Measurements from ENCODE around the gene NUP35.
"Not testable (repeated sequence)": the region's sequence is repeated elsewhere in the genome, so short reads cannot be mapped to it uniquely, and the experiment has no call there.

Gene NUP35

GRCh38 chr2:183164650-183165015 is 40.4 kb downstream of the NUP35 start:
- TF ChIP-seq CTCF (IDR thresholded peaks at IDR 0.05; ENCODE audit: poor library complexity, severe bottlenecking), result no peak
- Histone ChIP-seq H3K4me3 (ENCODE audit: severe bottlenecking) (no peak overlapping the region), H3K27me3 (ENCODE audit: insufficient read depth, poor library complexity, severe bottlenecking) (no peaks in the 10 kb centered on the region), H3K36me3 (ENCODE audit: low read depth) (peaks cover 49% of the 10 kb centered on the region), H3K27ac (ENCODE audit: poor library complexity, severe bottlenecking) (no peak overlapping the region), H3K9me3 (ENCODE audit: severe bottlenecking) (no peaks in the 10 kb centered on the region), H3K4me1 (ENCODE audit: insufficient read depth, poor library complexity, severe bottlenecking) (no peaks in the 10 kb centered on the region)
- no peak for DNase-seq (ENCODE audit: low spot score)
- no peak for ATAC-seq (ENCODE audit: low read depth)

GRCh38 chr2:183166210-183166609 is 42.0 kb downstream of the NUP35 start:
- TF ChIP-seq CTCF (IDR thresholded peaks at IDR 0.05; ENCODE audit: poor library complexity, severe bottlenecking), result no peak
- Histone ChIP-seq H3K4me1 (ENCODE audit: insufficient read depth, poor library complexity, severe bottlenecking) (no peaks in the 10 kb centered on the region), H3K9me3 (ENCODE audit: severe bottlenecking) (no peaks in the 10 kb centered on the region), H3K36me3 (ENCODE audit: low read depth) (peaks cover 33% of the 10 kb centered on the region), H3K27ac (ENCODE audit: poor library complexity, severe bottlenecking) (no peak overlapping the region), H3K27me3 (ENCODE audit: insufficient read depth, poor library complexity, severe bottlenecking) (no peaks in the 10 kb centered on the region), H3K4me3 (ENCODE audit: severe bottlenecking) (no peak overlapping the region)
- ATAC-seq (ENCODE audit: low read depth) (no peak), DNase-seq (ENCODE audit: low spot score) (no peak)

GRCh38 chr2:183166976-183167375 is 42.7 kb downstream of the NUP35 start:
- H3K4me3 ChIP-seq (ENCODE audit: severe bottlenecking); H3K4me1 ChIP-seq (ENCODE audit: insufficient read depth, poor library complexity, severe bottlenecking); DNase-seq (ENCODE audit: low spot score); H3K9me3 ChIP-seq (ENCODE audit: severe bottlenecking); ATAC-seq (ENCODE audit: low read depth); H3K27me3 ChIP-seq (ENCODE audit: insufficient read depth, poor library complexity, severe bottlenecking); H3K27ac ChIP-seq (ENCODE audit: poor library complexity, severe bottlenecking): not testable (repeated sequence)
- H3K36me3 ChIP-seq (ENCODE audit: low read depth), result peaks cover 26% of the 10 kb centered on the region

- H3K27ac ChIP-seq (ENCODE audit: poor library complexity, severe bottlenecking), result no peak overlapping the region
- TF ChIP-seq CTCF (IDR thresholded peaks at IDR 0.05; ENCODE audit: poor library complexity, severe bottlenecking), result no peak
- no peaks in the 10 kb centered on the region for H3K27me3 ChIP-seq (ENCODE audit: insufficient read depth, poor library complexity, severe bottlenecking)
- ATAC-seq (ENCODE audit: low read depth) (no peak), DNase-seq (ENCODE audit: low spot score) (no peak)
- no peaks in the 10 kb centered on the region for H3K36me3 ChIP-seq (ENCODE audit: low read depth)
- H3K9me3 ChIP-seq (ENCODE audit: severe bottlenecking), result no peaks in the 10 kb centered on the region
- H3K4me1 ChIP-seq (ENCODE audit: insufficient read depth, poor library complexity, severe bottlenecking), result no peaks in the 10 kb centered on the region
- H3K4me3 ChIP-seq (ENCODE audit: severe bottlenecking), result no peak overlapping the region
Observed at GRCh38 chr2:183172220-183172887, 48.1 kb downstream of the NUP35 start.

GRCh38 chr2:183179156-183179555 is 54.9 kb downstream of the NUP35 start:
- Histone ChIP-seq H3K9me3 (ENCODE audit: severe bottlenecking) (peaks cover 7% of the 10 kb centered on the region), H3K27me3 (ENCODE audit: insufficient read depth, poor library complexity, severe bottlenecking) (no peaks in the 10 kb centered on the region), H3K4me1 (ENCODE audit: insufficient read depth, poor library complexity, severe bottlenecking) (no peaks in the 10 kb centered on the region), H3K36me3 (ENCODE audit: low read depth) (peaks cover 27% of the 10 kb centered on the region), H3K27ac (ENCODE audit: poor library complexity, severe bottlenecking) (no peak overlapping the region), H3K4me3 (ENCODE audit: severe bottlenecking) (no peak overlapping the region)
- no peak for DNase-seq (ENCODE audit: low spot score)
- TF ChIP-seq CTCF (IDR thresholded peaks at IDR 0.05; ENCODE audit: poor library complexity, severe bottlenecking), result no peak
- ATAC-seq (ENCODE audit: low read depth), result no peak
